ENCODE data around the gene HAL.

HAL gene, protein sequence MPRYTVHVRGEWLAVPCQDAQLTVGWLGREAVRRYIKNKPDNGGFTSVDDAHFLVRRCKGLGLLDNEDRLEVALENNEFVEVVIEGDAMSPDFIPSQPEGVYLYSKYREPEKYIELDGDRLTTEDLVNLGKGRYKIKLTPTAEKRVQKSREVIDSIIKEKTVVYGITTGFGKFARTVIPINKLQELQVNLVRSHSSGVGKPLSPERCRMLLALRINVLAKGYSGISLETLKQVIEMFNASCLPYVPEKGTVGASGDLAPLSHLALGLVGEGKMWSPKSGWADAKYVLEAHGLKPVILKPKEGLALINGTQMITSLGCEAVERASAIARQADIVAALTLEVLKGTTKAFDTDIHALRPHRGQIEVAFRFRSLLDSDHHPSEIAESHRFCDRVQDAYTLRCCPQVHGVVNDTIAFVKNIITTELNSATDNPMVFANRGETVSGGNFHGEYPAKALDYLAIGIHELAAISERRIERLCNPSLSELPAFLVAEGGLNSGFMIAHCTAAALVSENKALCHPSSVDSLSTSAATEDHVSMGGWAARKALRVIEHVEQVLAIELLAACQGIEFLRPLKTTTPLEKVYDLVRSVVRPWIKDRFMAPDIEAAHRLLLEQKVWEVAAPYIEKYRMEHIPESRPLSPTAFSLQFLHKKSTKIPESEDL

DNA sequence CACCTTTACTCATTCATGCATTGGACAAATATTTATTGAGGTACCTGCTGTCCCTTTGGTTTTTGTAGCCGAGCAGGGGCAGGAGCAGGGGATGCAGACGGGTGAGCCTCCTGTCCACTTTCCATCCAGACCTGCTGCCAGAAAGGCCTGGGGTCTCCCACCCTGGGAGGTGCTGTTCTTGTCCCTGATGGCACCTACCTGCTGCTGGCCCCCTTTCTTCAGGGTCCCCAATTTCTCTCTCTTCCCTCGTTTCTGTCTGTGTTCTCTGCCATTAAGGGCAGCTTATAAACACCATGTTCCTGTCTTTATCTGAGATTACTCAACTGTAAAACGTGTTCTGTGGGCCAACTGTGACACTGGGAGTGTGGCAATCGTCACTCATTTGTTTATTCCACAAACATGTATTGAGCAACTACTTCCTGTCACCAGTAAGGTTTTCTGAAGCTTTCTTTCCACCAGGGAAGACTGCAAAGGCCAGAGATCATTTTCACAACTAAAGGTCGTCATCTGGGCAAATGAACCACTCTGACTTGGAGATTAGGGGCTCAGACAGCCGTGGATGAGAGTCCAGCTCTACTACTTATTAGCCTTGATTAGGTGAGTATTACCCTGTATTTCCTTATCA is at the start of gene HAL:
Gene HAL, minus strand, starts transcription at position 311 of the 625 bp plus-strand sequence. CDS start 434 bp downstream, outside the sequence.
- DNase-seq (ENCODE audit: low read depth, low spot score): no peak

DNA sequence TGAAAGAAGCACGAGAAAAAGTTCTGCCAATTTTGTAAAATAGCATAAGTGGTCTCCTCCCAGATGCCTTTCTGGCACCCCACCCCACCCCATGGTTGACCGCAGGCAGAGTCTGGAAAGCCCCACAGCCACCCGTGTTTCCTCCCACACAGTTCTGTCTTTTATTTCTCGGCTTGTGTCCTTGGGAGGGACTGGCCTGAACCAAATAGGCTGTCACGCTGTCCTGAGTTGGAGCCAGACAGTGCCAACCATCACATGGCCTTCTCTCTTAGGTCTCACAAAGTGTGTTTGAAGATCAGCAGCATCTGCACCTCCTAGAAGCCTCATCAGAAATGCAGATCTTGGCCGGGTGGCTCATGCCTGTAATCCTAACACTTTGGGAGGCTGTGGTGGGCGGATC is 49.4 kb upstream of the HAL start:
- DNase-seq (ENCODE audit: low read depth, low spot score): no peak

DNA sequence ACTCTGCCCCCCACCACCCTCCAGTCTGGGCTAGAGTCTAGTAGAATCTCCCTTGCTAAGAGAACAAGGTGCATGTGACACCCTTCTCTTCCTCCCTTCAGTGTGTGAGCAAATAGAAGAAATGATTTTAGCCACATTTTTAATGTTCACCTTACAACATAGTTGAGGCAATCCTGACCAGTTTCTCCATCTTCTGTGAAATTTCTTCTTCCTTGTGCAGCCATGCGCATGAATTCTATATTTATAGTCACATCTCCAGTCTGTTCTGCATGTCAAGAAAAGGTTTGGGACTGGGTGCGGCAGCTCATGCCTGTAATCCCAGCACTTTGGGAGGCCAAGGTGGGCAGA is 48.8 kb upstream of the HAL start:
- no peak for DNase-seq (ENCODE audit: low read depth, low spot score)

DNA sequence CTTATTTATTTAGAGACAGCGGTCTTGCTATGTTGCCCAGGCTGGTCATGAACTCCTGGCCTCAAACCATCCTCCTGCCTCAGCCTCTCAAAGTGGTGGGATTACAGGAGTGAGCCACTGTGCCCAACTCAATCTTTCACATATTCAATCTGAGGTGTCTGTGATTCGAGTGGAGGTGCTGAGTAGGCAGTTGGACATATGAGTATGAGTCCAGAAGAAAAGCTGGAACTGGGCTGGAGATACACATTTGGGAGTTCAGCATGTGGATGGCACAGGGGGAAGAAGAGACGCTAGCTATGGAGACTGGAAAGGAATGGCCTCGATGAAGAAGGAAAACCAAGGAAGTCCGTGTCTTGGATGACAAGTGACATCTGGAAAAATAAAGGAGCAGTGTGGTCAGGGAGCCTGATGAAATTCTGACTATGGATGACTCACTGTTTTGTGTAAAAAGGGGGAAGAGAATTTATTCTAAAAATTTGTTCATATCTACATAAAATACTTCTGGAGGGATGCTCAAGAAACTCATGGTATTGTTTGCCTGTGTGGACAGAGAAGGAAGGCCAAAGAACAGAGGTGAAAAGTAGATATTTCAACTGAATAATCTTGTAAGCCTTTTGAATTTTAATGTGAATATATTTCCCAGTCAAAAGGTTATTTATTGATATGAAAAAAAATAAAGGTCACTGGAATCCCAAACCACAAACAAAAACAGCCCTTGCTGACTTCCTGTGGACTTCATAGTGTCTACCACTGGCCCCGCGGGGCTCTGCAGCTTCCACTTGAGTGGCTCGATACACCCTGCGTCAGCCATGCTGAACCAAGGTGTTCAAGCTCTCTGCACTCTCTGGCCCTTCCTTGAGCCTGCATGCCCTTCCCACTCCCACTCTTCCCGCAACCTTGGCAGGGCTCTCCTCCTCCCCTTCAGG is 48.1 kb upstream of the HAL start:
- no peak for DNase-seq (ENCODE audit: low read depth, low spot score)

DNA sequence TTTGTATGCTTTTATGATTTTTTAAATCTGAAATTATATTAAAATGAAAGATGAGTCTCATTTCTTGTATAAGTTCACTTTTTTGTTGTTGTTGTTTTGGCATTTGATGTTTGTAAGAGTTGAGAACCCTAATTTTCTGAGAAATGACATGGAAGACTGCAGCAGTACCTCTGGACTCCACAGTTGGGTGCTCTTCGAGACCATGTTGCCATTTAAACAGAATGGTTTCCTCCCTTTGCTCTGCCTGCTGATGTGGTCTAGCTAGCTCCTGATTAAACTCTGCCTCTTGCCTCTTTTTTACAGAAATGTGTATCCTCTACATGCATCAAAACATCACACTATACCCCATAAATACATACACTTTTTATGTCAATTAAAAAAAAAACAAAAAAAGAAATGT is 45.0 kb upstream of the HAL start:
- DNase-seq (ENCODE audit: low read depth, low spot score): no peak

DNA sequence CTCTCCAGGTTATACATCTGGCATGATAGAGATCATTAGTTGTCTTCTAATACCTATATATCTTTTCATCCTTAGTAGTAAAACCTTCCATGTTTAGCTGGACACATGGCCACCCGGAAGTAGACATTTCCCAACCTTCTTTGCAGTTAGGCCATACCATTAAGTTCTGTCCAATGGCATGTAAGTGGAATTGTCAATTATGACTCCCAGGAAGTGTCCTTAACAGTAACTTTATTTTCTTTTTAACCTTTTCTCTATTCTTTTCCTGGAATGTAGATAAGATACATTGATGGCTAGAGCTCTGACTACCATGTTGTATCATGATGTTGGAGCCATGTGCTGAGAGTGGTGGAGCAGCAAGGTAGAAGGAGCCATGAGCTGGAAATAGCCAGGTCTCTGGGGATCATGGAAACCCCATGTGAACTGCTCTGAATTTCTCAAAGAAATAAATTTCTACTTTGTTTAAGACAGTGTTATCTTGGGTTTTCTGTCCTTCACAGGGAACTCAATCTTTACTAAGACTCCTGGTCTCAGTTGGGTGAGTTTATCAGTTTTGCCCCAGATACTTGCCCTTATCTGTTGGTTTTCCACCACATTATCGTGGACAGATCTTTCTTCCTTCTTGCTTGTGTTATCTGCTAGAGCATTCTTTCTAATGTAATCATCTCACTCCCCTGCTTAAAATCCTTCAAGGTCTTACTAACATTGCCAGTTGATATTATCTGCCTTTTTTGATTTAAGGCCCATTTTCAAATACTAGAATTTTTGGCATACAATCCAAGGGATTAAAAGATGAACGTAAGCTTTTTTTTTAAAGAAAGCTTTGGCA is 44.4 kb upstream of the HAL start:
- DNase-seq (ENCODE audit: low read depth, low spot score): no peak

DNA sequence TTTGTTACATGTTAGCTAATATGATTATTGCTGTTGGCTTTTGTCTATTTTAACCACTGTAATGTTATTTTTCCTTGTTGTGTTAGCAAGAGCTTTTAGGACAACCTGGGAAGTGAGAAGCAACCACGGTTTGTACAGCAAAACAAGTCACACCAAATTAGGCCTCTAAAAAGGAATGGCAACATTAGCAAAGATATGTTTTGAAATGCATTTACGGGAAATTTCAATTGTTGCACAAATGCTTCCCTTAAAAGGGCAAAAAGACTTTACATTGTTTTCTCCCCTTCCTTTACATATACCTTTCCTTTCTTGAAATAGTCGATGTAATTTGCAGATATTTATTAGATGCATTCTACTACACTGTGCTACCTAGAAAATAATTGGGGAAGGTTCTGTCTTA is 43.4 kb upstream of the HAL start:
- no peak for DNase-seq (ENCODE audit: low read depth, low spot score)

DNA sequence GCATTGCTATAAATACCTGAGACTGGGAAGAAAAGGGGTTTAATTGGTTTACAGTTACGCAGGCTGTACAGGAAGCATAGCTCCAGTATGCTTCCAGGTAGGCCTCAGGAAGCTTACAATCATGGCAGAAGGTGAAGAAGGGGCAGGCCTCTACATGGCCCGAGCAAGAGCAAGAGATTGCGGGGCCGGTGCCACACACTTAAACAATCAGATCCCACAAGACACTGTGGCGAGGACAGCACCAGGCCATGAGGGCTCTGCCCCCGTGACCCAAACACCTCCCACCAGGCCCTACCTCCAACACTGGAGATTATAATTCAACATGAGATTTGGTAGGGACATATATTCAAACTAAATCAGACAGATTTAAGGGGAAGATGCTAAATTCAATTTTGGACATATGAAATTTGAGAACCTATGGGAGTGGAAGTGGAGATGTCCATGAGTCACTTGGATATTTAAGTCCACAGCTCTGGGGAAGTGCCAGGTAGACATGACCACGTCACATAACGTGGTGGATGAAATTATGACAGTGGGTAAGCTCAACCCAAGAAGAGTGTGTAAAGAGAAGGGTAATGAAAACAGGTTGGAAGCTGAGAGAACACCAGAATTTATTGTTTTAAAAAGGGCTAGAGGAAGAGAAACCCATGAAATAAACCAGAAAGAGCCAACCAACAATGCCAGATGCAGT is 40.8 kb upstream of the HAL start:
- DNase-seq (ENCODE audit: low read depth, low spot score): no peak

DNA sequence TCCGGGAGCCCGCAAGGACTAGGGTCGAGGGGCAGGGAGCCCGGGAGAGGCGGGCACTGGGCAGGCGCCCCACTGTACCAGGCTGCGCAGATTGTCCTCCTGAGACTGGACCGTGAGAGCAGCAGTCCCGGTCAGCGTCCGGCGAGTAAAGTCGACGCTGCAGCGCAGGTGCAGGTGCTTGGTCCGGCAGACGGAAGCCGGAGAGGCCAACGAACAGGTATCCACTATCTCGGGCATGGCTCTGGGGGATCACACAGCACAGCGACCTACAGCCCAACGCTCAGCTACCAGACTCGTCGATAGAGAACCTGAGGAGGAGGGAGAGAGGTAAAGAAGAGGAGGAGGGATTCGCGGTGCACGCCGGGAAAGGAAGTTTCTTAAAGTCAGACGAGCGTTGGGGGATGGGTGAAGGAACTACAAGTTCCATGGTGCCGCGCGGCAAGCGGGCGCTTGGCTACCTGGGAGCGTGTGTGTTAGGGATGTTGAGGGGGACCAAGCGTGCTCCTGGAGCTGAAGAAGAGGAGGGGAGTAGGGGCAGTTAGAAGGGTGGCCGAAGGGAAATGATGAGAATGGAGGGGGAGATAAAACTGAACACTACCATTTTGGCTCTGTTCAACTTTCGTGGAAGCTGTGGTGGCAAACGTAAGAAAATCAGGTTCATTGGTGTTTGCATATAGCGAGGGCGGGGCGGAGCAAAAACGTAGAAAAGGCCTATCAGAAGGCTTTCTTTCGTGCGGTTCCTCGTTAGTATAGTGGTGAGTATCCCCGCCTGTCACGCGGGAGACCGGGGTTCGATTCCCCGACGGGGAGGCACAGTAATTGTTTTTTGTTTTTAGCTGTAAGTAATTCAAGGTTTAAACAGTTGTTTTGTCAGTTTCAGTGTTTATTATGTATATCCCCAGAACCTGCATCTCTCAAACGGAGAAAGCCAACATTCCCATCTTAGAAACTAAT is 39.4 kb upstream of the HAL start, which contains the start of gene LTA4H:
Gene LTA4H, minus strand, starts transcription at position 305 of the 954 bp plus-strand sequence. Its CDS starts 68 bp downstream, at position 237.
- peak; percentile 94 for DNase-seq (ENCODE audit: low read depth, low spot score)

DNA sequence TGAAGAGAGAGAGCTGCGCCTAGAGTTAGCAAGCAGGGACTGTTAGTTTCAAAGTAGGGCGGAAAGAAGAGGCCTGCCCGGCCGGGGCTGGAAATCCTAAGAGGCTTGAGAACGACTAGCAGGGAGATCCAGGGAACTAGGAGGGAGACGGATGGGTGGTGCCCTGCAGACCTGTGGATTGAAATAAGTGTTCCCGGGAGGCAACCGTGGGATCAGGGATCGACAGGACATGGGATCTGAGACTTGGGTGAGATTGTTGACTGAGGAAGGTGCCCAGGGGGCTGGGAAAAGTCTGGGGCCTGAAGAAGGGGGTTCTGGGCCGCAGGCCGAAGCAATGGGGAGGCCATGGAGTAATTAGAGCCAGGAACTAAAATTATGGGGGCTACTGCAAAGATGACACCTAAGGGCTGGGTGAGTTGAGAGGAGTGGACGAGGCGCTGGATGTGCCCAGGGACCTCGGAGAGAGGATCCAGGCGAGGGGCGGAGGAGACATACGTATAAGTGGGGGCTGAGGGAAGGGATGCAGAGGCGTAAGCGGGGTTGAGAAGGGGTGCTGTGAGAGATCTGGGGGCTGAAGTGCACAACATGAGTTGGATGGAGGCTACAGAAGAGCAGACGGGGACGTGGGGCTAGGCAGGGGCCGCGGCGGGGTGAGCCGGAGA is 38.6 kb upstream of the HAL start:
- DNase-seq (ENCODE audit: low read depth, low spot score): no peak

DNA sequence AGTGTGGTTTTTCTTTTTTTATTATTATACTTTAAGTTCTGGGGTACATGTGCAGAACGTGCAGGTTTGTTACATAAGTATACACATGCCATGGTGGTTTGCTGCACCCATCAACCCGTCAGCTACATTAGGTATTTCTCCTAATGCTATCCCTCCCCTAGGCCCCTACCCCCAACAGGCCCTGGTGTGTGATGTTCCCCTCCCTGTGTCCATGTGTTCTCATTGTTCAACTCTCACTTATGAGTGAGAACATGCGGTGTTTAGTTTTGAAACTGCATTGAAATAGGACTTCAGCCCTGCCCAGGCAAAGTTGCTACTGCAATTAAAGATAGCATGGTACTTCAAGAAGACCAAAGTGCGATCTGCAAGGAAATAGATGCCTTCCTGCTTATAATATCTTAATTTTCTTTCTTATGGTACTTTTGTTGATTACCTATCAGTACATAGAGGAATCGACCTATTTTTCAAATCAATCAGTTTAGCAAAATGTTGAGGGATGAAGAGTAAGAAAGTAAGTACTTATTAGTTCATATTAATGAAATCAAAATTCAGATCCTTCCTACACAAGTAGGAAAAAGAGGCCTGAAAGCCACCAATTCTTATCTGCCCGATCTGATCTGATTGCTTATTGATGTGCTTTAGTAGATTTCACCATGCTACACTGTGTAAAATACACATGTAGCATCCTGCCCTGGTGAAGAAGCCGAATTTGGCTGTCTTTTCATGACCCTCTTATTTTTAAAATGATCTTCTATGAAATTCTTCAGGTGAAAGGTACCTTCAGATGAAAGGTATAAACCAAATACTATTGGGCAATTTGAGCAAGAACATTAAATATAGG is 37.6 kb upstream of the HAL start:
- DNase-seq (ENCODE audit: low read depth, low spot score): no peak

DNA sequence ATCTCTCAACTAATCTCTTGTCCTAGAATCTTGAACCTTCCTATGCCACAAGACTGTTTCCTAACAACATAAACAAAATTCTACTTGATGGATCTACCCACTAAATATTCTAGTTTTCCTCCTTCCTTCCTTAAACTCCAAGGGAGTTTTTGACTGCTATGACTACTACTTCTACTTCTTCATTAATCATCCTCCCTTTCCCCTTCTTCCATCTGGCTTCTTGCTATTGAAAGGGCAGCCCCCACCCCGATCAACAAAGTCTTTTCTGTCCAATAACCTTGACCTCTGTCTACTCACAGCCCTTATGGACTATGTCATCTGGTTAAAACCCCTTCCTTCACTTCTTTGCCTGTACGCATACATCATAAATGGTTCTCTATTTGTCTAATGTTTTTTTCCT is 33.7 kb upstream of the HAL start:
- no peak for DNase-seq (ENCODE audit: low read depth, low spot score)

DNA sequence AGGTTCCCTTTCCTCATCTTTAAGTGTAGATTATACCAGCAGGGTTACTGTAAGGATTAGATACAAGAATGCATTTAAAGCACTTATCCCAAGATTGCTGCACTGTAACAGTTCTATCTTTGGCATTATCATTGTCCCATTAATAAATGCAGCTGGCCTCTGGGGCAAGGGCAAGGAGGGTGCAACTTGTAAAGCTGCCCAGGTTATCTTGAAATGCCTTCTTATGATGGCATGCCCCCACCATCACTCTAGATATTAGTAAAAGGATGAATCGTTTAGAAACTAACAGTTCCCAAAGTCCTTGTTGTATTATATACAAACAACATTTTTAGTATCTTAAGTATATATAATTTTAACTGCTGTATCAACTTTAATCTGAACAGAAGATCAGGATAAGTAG is 32.4 kb upstream of the HAL start:
- DNase-seq (ENCODE audit: low read depth, low spot score): no peak

DNA sequence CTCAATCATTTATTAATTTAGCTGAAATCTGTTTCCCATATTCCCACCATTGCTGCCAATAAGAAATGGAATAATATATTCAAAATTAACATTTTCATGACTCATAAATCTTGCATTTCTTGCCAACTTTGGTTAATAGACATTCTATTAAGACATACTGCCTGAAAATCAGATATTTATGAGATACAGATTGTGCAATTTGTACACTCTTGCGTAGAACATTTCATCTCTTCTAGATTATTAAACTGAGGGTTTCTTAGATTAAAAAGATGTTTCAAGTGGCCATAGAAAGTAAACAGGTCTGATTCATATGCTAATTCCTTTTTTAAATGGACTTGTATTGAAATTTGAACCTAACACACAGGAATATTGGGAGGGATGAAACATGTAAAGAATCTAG is 30.2 kb upstream of the HAL start:
- DNase-seq (ENCODE audit: low read depth, low spot score): no peak

DNA sequence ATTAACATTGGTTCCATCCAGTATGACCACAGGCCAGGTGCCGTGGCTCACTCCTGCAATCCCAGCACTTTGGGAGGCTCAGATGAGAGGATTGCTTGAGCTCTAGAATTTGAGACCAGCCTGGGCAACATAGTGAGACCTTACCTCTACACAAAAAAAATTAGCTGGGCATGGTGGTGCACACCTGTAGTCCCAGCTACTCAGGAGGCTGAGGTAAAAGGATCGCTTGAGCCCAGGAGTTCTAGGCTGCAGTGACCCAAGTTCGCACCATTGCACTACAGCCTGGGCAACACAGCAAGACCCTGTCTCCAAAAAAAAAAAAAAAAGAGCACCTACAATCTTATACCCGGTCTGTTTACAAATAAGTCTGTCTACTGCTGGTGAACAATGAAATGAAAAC is 29.4 kb upstream of the HAL start:
- no peak for DNase-seq (ENCODE audit: low read depth, low spot score)

DNA sequence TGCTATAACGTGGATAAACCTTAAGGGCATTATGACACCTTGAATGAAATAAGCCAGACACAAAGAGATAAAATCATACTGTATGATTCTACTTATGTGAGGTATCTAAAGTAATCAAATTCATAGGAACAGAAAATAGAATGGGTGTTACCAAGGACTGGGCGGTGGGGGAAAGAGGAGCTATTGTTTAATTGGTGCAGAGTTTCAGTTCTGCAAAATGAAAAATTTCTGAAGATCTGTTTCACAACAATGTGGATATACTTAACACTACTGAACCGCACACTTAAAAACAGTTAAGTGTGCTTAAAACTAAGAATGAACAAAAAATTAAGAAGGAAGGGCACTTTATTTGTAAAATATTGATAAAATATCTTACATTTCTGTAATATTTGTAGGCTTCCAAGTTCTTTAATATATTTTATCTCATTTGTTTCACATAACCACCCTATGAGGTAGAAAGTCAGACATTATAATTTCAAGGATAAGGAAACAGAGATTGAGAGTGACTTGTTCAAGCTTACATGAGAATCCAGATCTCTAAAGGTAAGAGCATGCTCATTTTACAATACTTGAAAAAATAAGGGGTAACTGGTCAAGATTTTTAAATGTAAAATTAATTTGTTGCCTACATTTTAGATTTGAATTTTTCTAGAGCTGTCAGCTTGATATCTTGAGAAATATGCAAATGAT is 24.3 kb upstream of the HAL start:
- no peak for DNase-seq (ENCODE audit: low read depth, low spot score)

DNA sequence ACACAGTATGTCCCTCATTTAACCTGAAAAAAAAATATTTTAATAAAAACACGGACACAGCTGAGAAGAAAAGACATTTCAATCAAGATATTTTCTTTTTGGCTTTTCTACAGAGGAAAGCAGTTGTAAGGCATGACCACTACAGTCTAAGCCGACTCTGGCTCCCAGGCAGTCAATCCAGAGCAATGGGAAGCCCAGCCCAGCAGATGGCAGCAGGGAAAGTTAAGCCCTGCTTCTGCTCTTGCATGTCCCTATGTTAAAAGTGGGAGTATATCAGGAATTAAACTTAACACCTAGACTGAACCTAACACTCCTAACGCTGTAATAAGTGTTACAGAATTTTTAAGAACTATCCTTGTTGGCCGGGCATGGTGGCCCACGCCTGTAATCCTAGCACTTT is 19.5 kb upstream of the HAL start:
- no peak for DNase-seq (ENCODE audit: low read depth, low spot score)
